HepG2 (cell line): ENCODE measurements around the gene TRIM69. TPM values are rescaled to one million over a fixed set of nuclear protein-coding genes. Genes with fewer than 3 reads are reported as not detected.

ENCODE experiments used
- BORCS8-MEF2B ChIP-seq: sonication (generic); formaldehyde crosslinking; IDR thresholded peaks from 2 replicates; pipeline ENCODE4 v1.8.0; 2022; ENCODE audit warnings: mild to moderate bottlenecking, missing genetic modification reagents
- CBFB ChIP-seq: sonication (generic); formaldehyde crosslinking; IDR thresholded peaks from 2 replicates; pipeline ENCODE4 v1.4.0; 2020; ENCODE audit warnings: missing genetic modification reagents
- ELF4 ChIP-seq: sonication (generic); formaldehyde crosslinking; IDR thresholded peaks from 2 replicates; pipeline ENCODE4 v1.5.0; 2020; ENCODE audit warnings: missing genetic modification reagents, mild to moderate bottlenecking, moderate library complexity, borderline replicate concordance
- HNF4G ChIP-seq, 2 experiments: sonication (generic) in 1 of 2; formaldehyde crosslinking in 1 of 2; IDR thresholded peaks; 2 replicates each; pipeline versions ENCODE4 v1.4.0 to v1.6.1; 2011 to 2020; ENCODE audit warnings: borderline replicate concordance in 2 of 2, low read depth in 2 of 2, mild to moderate bottlenecking in 2 of 2, low read length in 1 of 2, missing genetic modification reagents in 1 of 2, moderate library complexity in 1 of 2
- MAFF ChIP-seq: IDR thresholded peaks from 2 replicates; pipeline ENCODE4 v1.6.1; 2011; ENCODE audit warnings: low read depth, low read length, improper control_type of control experiment
- NRL ChIP-seq: sonication (generic); formaldehyde crosslinking; IDR thresholded peaks from 2 replicates; pipeline ENCODE4 v1.5.0; 2020; ENCODE audit warnings: missing genetic modification reagents, mild to moderate bottlenecking, moderate library complexity, borderline replicate concordance
- PCBP1 ChIP-seq: fragments of 200-400 bp; formaldehyde crosslinking; IDR thresholded peaks from 2 replicates; pipeline ENCODE4 v1.6.1; 2017; ENCODE audit warnings: mild to moderate bottlenecking, low read depth, low read length, borderline replicate concordance
- POLR2A ChIP-seq, 2 experiments: IDR thresholded peaks; 2 replicates each; pipeline ENCODE4 v1.6.1; 2011; ENCODE audit warnings: low read depth in 2 of 2, low read length in 2 of 2, mild to moderate bottlenecking in 1 of 2, moderate library complexity in 1 of 2; ENCODE audit not compliant: insufficient read depth in 1 of 2
- ZBTB8A ChIP-seq: sonication (generic); formaldehyde crosslinking; IDR thresholded peaks from 2 replicates; pipeline ENCODE4 v1.4.0; 2020; ENCODE audit warnings: mild to moderate bottlenecking, low read depth, missing genetic modification reagents, borderline replicate concordance
- ZFAT ChIP-seq: sonication (generic); formaldehyde crosslinking; conservative IDR thresholded peaks from 2 replicates; pipeline ENCODE4 v1.8.1; 2023; ENCODE audit warnings: missing genetic modification reagents, inconsistent platforms
- ZNF180 ChIP-seq: sonication (generic); formaldehyde crosslinking; IDR thresholded peaks from 2 replicates; pipeline ENCODE4 v1.4.0; 2020; ENCODE audit warnings: low read depth, missing genetic modification reagents, borderline replicate concordance
- ZNF329 ChIP-seq: sonication (generic); formaldehyde crosslinking; IDR thresholded peaks from 2 replicates; pipeline ENCODE4 v1.9.0; 2021; ENCODE audit warnings: low read depth, mild to moderate bottlenecking, missing genetic modification reagents
- ZNF383 ChIP-seq: sonication (generic); formaldehyde crosslinking; IDR thresholded peaks from 2 replicates; pipeline ENCODE4 v1.4.0; 2020; ENCODE audit warnings: missing genetic modification reagents, mild to moderate bottlenecking, borderline replicate concordance
- ZNF550 ChIP-seq: sonication (generic); formaldehyde crosslinking; IDR thresholded peaks from 2 replicates; pipeline ENCODE4 v1.4.0; 2020; ENCODE audit warnings: mild to moderate bottlenecking, missing genetic modification reagents, borderline replicate concordance
- ZNF839 ChIP-seq: sonication (generic); formaldehyde crosslinking; IDR thresholded peaks from 2 replicates; pipeline ENCODE4 v1.4.0; 2020; ENCODE audit warnings: missing genetic modification reagents, mild to moderate bottlenecking, borderline replicate concordance
- polyA plus RNA-seq, 8 experiments: library from polyadenylated mRNA; depleted of rRNA in 3 of 8; stranded (reverse) in 7 of 8; unstranded in 1 of 8; fragments of >200 nt; fragmentation: Illumina TruSeq in 4 of 8; extraction: Trizol in 4 of 8; gene quantifications; 2 replicates each; pipeline versions ENCODE4 v1.2.1 to v1.2.3, GENCODE V29; 2011 to 2016; ENCODE audit warnings: low read depth in 4 of 8, missing spikeins in 1 of 8, mixed read lengths in 1 of 8; ENCODE audit not compliant: insufficient read depth in 1 of 8
- total RNA-seq, 5 experiments: library from RNA; depleted of rRNA; stranded (reverse); fragments of >200 nt; fragmentation: Illumina TruSeq; extraction: Trizol; gene quantifications; 2 replicates each; pipeline ENCODE4 v1.2.3, GENCODE V29; 2016; ENCODE audit warnings: low read depth in 1 of 5
- TF ChIP-seq, protein P1 (sequence below): IDR thresholded peaks from 2 replicates; pipeline ENCODE4 v1.6.1; 2018; ENCODE audit warnings: missing genetic modification reagents, mild to moderate bottlenecking, missing compliant biosample characterization
- TF ChIP-seq, protein P2 (sequence below): sonication (generic); formaldehyde crosslinking; IDR thresholded peaks from 2 replicates; pipeline ENCODE4 v1.5.0; 2020; ENCODE audit warnings: missing genetic modification reagents
- TF ChIP-seq, protein P3 (sequence below): sonication (generic); formaldehyde crosslinking; conservative IDR thresholded peaks from 2 replicates; pipeline ENCODE4 v1.4.0; 2020; ENCODE audit warnings: missing genetic modification reagents
- TF ChIP-seq, protein P4 (sequence below): sonication (generic); formaldehyde crosslinking; IDR thresholded peaks from 2 replicates; pipeline ENCODE4 v1.4.0; 2020; ENCODE audit warnings: missing genetic modification reagents, borderline replicate concordance

Gene TRIM69
- total and polyA plus RNA-seq, 2 of the 13 experiments (the other 11 are each of a cell fraction or from before 2014, with no cell fraction given): 2.6 to 3.2 TPM

DNA sequence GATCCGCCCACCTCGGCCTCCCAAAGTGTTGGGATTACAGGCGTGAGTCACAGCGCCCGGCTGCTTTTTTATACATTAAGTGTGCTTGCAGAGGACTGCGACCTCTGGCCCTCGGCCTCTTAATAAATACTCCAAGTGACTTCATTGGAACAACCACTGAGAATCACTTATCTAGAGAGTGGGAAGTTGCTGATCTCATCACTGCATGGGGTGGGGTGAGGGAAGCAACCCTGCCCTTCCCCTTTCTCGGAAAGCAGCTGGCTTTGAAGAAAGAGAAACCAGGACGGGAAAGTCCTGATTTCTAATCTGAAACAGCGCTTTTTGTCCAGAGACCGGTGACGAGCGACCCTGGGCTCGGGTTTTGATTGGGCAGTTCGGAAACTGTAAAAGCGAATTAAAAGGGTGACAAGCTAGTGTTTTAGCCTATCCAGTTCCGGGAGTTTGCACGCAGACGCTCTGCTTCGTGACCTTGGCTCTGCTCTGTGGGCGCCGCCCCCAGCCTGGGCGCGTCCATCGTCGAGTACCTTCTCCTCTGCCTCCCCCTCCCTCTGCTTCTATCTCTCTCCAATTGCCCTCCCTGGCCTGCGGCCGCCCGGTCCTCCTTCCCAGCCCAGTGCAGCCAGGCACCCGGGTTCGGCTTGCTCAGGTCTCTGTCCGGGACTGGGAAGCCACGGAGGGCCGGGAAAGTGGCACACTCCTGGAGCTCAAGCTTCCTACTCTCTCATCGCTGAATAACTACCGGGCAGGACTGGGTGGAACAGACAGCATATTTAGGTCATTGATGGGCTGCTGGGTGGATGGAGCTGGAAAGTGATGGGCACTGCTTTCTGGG, 7.5 kb upstream of the TRIM69 start (continued):
- TF ChIP-seq, protein P1, sequence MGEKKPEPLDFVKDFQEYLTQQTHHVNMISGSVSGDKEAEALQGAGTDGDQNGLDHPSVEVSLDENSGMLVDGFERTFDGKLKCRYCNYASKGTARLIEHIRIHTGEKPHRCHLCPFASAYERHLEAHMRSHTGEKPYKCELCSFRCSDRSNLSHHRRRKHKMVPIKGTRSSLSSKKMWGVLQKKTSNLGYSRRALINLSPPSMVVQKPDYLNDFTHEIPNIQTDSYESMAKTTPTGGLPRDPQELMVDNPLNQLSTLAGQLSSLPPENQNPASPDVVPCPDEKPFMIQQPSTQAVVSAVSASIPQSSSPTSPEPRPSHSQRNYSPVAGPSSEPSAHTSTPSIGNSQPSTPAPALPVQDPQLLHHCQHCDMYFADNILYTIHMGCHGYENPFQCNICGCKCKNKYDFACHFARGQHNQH: peak; percentile 55
- TF ChIP-seq BORCS8-MEF2B (CRISPR knock-in tag): peak; percentile 47; the same call in 1 of the 2 replicates
- no peak for TF ChIP-seq HNF4G (IDR thresholded peaks at IDR 0.05; ENCODE audit: borderline replicate concordance, low read depth, low read length)
- peak; percentile 80; the same call in 1 of the 2 replicates for TF ChIP-seq HNF4G (CRISPR knock-in tag; IDR thresholded peaks at IDR 0.05; ENCODE audit: borderline replicate concordance, low read depth)
- TF ChIP-seq POLR2A (IDR thresholded peaks at IDR 0.05; ENCODE audit: insufficient read depth in 1 of 2, low read depth in 2 of 2, low read length in 2 of 2): peak; percentile 60 to 73
- no peak for TF ChIP-seq ZNF383 (CRISPR knock-in tag)
- TF ChIP-seq ZNF329 (CRISPR knock-in tag): no peak; the same call in 1 of the 2 replicates
- no peak for TF ChIP-seq ZNF180 (CRISPR knock-in tag)
- TF ChIP-seq ZFAT (CRISPR knock-in tag): no peak
- TF ChIP-seq, protein P2, sequence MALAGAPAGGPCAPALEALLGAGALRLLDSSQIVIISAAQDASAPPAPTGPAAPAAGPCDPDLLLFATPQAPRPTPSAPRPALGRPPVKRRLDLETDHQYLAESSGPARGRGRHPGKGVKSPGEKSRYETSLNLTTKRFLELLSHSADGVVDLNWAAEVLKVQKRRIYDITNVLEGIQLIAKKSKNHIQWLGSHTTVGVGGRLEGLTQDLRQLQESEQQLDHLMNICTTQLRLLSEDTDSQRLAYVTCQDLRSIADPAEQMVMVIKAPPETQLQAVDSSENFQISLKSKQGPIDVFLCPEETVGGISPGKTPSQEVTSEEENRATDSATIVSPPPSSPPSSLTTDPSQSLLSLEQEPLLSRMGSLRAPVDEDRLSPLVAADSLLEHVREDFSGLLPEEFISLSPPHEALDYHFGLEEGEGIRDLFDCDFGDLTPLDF (CRISPR knock-in tag): no peak
- peak; percentile 62 for TF ChIP-seq NRL (CRISPR knock-in tag)
- peak; percentile 41; the same call in 1 of the 2 replicates for TF ChIP-seq ELF4 (CRISPR knock-in tag)
- TF ChIP-seq, protein P3, sequence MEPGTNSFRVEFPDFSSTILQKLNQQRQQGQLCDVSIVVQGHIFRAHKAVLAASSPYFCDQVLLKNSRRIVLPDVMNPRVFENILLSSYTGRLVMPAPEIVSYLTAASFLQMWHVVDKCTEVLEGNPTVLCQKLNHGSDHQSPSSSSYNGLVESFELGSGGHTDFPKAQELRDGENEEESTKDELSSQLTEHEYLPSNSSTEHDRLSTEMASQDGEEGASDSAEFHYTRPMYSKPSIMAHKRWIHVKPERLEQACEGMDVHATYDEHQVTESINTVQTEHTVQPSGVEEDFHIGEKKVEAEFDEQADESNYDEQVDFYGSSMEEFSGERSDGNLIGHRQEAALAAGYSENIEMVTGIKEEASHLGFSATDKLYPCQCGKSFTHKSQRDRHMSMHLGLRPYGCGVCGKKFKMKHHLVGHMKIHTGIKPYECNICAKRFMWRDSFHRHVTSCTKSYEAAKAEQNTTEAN (CRISPR knock-in tag): no peak
- no peak for TF ChIP-seq CBFB (CRISPR knock-in tag)
- TF ChIP-seq ZNF839: peak; percentile 59; the same call in 1 of the 2 replicates
- no peak for TF ChIP-seq ZBTB8A (CRISPR knock-in tag)
- TF ChIP-seq, protein P4, sequence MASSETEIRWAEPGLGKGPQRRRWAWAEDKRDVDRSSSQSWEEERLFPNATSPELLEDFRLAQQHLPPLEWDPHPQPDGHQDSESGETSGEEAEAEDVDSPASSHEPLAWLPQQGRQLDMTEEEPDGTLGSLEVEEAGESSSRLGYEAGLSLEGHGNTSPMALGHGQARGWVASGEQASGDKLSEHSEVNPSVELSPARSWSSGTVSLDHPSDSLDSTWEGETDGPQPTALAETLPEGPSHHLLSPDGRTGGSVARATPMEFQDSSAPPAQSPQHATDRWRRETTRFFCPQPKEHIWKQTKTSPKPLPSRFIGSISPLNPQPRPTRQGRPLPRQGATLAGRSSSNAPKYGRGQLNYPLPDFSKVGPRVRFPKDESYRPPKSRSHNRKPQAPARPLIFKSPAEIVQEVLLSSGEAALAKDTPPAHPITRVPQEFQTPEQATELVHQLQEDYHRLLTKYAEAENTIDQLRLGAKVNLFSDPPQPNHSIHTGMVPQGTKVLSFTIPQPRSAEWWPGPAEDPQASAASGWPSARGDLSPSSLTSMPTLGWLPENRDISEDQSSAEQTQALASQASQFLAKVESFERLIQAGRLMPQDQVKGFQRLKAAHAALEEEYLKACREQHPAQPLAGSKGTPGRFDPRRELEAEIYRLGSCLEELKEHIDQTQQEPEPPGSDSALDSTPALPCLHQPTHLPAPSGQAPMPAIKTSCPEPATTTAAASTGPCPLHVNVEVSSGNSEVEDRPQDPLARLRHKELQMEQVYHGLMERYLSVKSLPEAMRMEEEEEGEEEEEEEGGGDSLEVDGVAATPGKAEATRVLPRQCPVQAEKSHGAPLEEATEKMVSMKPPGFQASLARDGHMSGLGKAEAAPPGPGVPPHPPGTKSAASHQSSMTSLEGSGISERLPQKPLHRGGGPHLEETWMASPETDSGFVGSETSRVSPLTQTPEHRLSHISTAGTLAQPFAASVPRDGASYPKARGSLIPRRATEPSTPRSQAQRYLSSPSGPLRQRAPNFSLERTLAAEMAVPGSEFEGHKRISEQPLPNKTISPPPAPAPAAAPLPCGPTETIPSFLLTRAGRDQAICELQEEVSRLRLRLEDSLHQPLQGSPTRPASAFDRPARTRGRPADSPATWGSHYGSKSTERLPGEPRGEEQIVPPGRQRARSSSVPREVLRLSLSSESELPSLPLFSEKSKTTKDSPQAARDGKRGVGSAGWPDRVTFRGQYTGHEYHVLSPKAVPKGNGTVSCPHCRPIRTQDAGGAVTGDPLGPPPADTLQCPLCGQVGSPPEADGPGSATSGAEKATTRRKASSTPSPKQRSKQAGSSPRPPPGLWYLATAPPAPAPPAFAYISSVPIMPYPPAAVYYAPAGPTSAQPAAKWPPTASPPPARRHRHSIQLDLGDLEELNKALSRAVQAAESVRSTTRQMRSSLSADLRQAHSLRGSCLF (CRISPR knock-in tag): no peak
- TF ChIP-seq PCBP1: 0 out of 2 replicates have a peak, but pooled peaks have one; percentile 23
- TF ChIP-seq MAFF: peak; percentile 70
- no peak for TF ChIP-seq ZNF550 (CRISPR knock-in tag)
